Ishikawa (cell line): ENCODE measurements around the gene IDH1.

Experiments
- CEBPB ChIP-seq: IDR thresholded peaks from 2 replicates; pipeline ENCODE4 v1.6.1; 2012
- CREB1 ChIP-seq: IDR thresholded peaks from 2 replicates; pipeline ENCODE4 v1.6.1; 2012; ENCODE audit warnings: low read depth
- EGR1 ChIP-seq: IDR thresholded peaks from 2 replicates; pipeline ENCODE4 v1.6.1; 2012
- EP300 ChIP-seq: IDR thresholded peaks from 2 replicates; pipeline ENCODE4 v1.6.1; 2012; ENCODE audit warnings: borderline replicate concordance
- FOXM1 ChIP-seq: IDR thresholded peaks from 2 replicates; pipeline ENCODE4 v1.6.1; 2012; ENCODE audit warnings: low read depth, borderline replicate concordance
- MAX ChIP-seq: IDR thresholded peaks from 2 replicates; pipeline ENCODE4 v1.6.1; 2012
- NFIC ChIP-seq: IDR thresholded peaks from 2 replicates; pipeline ENCODE4 v1.6.1; 2012
- RAD21 ChIP-seq: IDR thresholded peaks from 2 replicates; pipeline ENCODE4 v1.6.1; 2012; ENCODE audit warnings: low read depth
- REST ChIP-seq: IDR thresholded peaks from 2 replicates; pipeline ENCODE4 v1.6.1; 2012; ENCODE audit warnings: low read depth, mild to moderate bottlenecking
- TAF1 ChIP-seq: IDR thresholded peaks from 2 replicates; pipeline ENCODE4 v1.6.1; 2012; ENCODE audit warnings: low read depth, mild to moderate bottlenecking
- TCF12 ChIP-seq: IDR thresholded peaks from 2 replicates; pipeline ENCODE4 v1.6.1; 2012; ENCODE audit warnings: low read depth
- TEAD4 ChIP-seq: IDR thresholded peaks from 2 replicates; pipeline ENCODE4 v1.6.1; 2012
- USF1 ChIP-seq: IDR thresholded peaks from 2 replicates; pipeline ENCODE4 v1.6.1; 2012
- YY1 ChIP-seq: IDR thresholded peaks from 2 replicates; pipeline ENCODE4 v1.6.1; 2012; ENCODE audit warnings: low read depth
- ZBTB7A ChIP-seq: IDR thresholded peaks from 2 replicates; pipeline ENCODE4 v1.6.1; 2012; ENCODE audit warnings: low read depth

IDH1 gene

GRCh38 chr2:208285853-208286252 is 31.0 kb upstream of the IDH1 start:
- no peak for TF ChIP-seq USF1
- TF ChIP-seq MAX = no peak
- TF ChIP-seq EGR1 = no peak
- TF ChIP-seq FOXM1 = no peak
- TF ChIP-seq TEAD4 = no peak
- no peak for TF ChIP-seq REST
- TF ChIP-seq YY1 = no peak
- no peak for TF ChIP-seq RAD21
- TF ChIP-seq NFIC = no peak
- no peak for TF ChIP-seq EP300
- no peak for TF ChIP-seq TAF1
- TF ChIP-seq CREB1 = no peak
- TF ChIP-seq CEBPB = no peak

- no peak for TF ChIP-seq RAD21
- no peak for TF ChIP-seq FOXM1
- no peak for TF ChIP-seq NFIC
- no peak for TF ChIP-seq TAF1
- TF ChIP-seq TCF12 = no peak
- no peak for TF ChIP-seq REST
- no peak for TF ChIP-seq EP300
- no peak for TF ChIP-seq CREB1
- no peak for TF ChIP-seq CEBPB
Observed at GRCh38 chr2:208280933-208281332, 26.1 kb upstream of the IDH1 start.

- TF ChIP-seq NFIC (no peak), MAX (no peak), RAD21 (no peak), YY1 (no peak), CEBPB (no peak), TAF1 (no peak), TCF12 (no peak), REST (no peak), FOXM1 (no peak), ZBTB7A (no peak), USF1 (no peak), TEAD4 (no peak), CREB1 (no peak), EP300 (no peak), EGR1 (no peak)
Observed at GRCh38 chr2:208280234-208280633, 25.4 kb upstream of the IDH1 start.

- TF ChIP-seq EP300 (no peak), YY1 (no peak), USF1 (no peak), NFIC (no peak), EGR1 (no peak), TAF1 (no peak), RAD21 (no peak), MAX (no peak), CREB1 (no peak), FOXM1 (no peak), TCF12 (no peak), REST (no peak), ZBTB7A (no peak), TEAD4 (no peak), CEBPB (no peak)
Observed at GRCh38 chr2:208279236-208279635, 24.4 kb upstream of the IDH1 start.
